GM21717 (cell line): ENCODE measurements around the gene VPS8.

Experiments
- ATAC-seq: cut with Tn5 transposase; IDR thresholded peaks from one replicate; pipeline ENCODE4 v1.9.1; 2021; ENCODE audit warnings: mild to moderate bottlenecking, moderate library complexity; ENCODE audit not compliant: unreplicated experiment

The VPS8 gene, protein sequence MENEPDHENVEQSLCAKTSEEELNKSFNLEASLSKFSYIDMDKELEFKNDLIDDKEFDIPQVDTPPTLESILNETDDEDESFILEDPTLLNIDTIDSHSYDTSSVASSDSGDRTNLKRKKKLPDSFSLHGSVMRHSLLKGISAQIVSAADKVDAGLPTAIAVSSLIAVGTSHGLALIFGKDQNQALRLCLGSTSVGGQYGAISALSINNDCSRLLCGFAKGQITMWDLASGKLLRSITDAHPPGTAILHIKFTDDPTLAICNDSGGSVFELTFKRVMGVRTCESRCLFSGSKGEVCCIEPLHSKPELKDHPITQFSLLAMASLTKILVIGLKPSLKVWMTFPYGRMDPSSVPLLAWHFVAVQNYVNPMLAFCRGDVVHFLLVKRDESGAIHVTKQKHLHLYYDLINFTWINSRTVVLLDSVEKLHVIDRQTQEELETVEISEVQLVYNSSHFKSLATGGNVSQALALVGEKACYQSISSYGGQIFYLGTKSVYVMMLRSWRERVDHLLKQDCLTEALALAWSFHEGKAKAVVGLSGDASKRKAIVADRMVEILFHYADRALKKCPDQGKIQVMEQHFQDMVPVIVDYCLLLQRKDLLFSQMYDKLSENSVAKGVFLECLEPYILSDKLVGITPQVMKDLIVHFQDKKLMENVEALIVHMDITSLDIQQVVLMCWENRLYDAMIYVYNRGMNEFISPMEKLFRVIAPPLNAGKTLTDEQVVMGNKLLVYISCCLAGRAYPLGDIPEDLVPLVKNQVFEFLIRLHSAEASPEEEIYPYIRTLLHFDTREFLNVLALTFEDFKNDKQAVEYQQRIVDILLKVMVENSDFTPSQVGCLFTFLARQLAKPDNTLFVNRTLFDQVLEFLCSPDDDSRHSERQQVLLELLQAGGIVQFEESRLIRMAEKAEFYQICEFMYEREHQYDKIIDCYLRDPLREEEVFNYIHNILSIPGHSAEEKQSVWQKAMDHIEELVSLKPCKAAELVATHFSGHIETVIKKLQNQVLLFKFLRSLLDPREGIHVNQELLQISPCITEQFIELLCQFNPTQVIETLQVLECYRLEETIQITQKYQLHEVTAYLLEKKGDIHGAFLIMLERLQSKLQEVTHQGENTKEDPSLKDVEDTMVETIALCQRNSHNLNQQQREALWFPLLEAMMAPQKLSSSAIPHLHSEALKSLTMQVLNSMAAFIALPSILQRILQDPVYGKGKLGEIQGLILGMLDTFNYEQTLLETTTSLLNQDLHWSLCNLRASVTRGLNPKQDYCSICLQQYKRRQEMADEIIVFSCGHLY (N-terminal part only)

DNA sequence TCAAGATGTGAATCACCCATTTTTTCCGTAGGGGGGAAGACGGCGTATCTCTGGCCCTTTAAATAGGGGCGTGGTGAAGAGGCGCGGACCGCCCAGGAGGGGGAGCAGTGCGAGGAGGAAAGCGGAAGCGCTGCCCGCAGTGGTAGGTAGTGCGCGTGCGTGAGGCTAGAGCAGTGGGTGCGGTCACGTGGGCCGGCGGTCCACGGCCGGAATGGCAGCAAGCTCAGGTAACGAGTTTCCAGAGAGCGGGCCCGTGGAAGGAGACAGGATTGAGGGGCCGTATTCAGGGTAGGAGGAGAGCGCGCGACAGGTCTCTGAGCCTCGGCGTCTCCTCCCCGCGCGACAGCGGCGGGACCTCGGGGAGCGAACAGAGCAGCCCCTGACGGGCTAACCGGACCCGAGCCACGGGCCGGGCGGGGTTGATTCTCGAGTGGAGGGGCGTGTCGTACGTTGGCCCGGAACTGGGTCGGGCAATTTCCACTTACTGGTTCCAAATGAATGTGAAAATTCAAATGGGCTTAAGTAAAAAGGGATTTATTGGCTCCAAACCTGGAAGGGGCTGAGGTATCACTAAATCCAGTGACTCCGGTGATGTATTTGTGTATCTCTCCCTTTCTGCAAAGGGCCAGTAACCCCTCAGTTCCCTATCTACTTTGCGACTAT is at the start of gene VPS8:
Gene VPS8 (plus strand): TSS at position 168 of the 663 bp plus-strand sequence. CDS start 12,467 bp downstream, outside the sequence.
- peak; percentile 89 for ATAC-seq

DNA sequence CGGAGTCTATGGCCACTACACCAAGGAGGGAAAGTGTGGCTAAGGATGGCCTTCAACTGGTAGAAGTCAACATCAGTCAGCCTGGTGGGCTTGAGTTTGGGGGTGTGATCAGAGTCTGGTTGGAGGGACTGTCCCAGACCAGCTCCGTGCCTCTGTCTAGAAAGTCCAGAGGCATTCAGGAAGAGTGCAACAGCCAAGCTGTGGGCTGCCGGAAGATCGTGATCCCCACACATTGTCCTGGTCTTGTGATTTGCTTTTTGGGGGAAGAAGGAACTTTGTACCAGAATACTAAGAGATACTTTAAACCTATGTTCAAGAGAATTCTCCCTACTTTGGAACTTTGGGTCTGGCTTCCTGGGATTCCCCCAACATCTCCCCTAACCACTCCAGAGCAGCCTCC is 47.8 kb upstream of the VPS8 start:
- ATAC-seq, result no peak

DNA sequence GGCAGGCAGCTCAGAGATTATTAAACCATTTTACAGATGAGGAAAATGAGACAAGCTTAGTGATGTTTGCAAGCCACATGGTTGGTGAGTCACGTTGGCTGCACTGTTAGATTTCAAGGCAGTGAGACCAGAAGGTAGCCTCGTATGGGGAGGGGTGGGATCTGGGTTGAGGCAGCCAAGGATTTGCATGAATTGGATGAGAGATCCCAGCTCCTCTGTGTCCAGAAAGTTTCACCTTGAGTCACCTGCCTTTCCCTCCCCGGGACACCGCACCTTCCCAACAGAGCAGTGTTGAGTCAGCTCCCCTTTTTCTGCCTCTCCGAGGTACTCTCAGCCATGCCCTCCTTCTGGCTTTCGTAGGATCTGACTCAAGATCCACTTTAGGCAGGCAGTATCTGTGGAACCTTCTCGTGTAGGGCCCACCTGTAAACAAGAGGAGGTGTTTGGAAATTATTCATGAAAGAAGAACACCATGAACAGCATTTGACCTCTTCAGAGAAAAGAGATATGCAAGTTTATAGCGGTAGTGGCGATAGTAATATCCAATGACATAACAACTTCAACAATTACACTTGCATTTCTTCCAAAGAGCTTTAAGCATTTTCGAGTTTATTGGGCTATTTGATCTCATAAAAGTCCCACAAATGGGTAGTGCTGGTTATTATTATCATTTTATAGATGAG is 46.8 kb upstream of the VPS8 start:
- no peak for ATAC-seq

DNA sequence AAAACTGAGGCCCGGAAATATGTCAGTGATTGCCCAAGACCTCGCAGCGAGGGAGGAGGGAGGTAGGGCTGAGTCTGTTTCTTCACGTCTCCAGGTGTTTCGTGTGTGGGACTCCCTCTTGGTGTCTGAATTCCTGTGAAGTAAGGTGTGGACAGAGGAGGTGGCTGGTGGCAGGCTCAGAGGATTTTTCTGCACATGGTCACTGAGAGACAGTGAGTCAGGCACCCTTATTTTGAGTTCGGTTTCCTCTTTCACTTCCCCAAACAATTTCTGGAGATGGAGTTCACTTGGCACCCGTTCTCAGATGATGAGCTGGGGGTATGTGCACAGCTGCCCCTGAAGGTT is 46.3 kb upstream of the VPS8 start:
- ATAC-seq, result no peak

DNA sequence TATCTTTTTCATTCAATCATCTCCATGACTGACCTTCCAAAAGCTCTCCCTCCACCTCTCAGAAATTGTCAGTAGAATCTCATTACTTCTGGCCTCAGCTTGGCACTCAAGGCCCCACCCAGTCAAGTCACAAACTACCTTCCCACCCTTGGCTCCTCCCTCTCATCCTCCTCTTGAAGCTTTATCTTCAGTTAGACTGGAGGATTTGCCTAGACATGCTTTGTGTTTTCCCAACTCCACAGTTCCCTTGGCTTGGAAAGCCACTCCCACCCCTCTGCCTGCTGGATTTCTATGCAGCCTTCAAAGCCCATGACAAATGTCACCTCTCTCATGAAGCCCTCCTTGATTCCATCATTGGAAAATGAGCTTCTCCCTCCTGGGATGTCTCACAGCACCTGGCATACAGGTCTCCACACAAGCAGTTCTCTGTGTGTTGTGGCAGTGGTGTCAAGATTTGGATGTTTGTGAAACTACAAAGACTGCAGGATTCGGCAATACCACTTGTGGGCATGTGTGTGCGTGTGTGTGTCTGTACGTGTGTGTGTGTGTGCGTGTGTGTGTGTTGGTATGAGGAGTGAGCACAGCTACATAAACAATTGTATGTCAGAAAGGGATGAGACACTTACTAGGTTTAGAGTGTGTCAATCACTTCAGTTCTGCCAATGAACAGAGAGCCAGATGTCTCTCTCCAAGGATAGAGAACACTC is 45.3 kb upstream of the VPS8 start:
- ATAC-seq, result no peak

DNA sequence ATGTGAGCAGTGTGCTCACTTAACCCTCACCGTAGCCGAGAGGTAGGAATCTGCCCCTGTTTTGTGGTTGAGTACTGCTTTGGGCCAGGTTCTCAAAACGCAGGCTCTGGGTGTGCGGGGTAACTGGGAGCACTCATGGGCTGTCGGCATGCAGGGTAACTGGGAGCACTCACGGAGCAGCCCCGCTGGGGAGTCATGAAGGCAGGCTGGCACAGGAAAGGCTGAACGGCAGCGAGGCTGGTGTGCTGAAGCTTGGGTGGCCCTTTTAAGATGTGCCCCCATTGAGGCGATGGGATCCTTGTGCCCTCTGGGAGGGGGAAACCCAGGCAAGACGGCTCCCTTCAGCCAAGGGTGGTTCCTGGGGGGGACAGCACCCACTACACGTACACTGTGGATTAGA is 44.6 kb upstream of the VPS8 start:
- no peak for ATAC-seq

DNA sequence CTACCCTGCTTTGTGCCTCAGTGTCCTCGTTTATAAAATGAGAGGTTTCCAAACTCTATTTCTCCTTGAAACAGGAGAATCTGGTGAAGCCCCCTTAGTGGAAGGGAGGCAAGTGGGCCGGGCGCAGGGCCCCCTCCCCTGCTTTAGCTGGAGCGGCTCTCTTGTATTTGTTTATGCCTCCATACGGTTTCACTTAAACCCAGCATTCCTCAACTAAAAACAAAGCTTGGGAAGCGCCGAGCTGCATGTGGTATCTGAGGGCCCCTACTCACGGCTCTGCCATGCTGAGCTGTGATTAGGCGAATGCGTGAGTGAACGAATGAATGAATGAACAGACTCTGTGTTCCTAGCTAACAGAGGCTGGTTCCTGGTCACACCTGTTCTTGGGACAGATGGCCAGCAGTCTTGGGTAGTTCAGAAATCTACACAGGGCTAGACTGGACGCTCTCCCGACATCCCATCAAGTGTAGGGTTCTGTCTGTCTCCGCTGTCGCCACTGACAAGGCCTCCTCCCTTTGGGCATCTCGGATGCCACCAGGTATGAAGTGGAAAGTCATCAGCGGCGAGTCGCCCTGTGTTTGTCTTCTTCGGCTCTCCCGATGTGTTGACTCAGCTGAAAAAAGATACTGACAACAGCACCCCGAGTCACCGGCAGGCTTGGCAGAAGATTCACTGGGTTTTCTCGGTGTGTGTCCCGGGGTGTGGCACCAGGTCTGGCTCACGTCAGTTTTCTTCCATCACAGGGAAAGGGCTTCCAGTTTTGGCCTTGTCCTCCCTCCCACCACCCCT is 42.4 kb upstream of the VPS8 start:
- ATAC-seq, result no peak

DNA sequence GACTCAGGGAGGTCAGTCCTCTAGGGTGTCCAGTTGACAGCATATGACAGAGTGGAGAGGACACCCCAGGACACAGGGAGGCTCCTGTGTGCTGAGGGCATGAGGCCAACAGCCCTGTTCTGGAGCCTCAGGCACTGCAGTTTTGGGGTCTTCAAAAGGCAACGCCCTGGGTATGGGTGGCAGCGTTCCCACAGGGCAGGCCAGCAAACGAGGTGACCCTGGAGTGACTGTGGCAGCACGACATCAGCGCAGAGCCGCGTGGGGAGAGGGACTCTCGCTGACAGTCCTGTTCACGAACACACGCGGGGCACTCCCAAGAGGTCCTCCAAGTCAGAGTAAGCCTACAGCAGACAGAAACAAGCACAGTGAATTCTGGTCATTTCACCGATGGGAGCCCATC is 41.4 kb upstream of the VPS8 start:
- no peak for ATAC-seq

DNA sequence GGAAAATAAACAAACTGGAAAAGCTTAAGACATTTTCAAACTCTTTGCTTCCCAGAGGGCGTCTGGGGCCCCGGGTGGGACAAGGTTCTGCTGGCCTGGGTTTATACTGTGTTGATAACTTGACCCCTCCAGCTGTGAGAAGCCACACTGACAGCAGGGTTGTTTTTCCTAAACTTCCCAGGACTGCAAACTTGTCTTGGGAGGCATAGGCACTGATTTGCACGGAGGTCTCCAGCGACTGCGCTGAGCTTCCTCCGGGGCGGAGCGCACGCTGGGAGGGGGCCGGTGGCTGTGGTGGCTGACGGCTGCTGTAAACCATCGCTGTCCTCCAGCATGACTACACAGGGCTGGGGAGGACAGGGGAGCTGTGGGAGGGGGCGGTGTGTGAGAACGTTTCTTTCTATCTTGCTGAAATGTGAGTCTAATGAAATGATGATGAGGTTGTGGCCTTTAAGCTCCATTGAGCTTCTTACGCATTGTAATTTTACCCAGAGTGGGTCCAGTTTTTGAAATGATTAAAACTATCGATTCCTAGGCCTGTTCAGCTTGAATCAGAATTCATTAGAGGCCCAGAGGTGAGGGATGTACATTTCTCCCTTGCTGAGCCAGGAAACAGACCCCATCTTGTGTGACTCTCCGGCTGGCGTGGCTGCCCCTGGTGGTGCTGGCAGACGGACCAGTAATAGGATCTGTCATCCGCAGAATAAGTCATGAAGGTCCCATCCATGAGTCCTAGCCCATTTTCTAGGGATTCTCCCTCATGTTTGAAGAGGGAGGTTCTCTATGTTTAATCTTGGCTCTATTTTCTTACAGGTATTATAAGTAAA is 40.5 kb upstream of the VPS8 start:
- ATAC-seq, result no peak

DNA sequence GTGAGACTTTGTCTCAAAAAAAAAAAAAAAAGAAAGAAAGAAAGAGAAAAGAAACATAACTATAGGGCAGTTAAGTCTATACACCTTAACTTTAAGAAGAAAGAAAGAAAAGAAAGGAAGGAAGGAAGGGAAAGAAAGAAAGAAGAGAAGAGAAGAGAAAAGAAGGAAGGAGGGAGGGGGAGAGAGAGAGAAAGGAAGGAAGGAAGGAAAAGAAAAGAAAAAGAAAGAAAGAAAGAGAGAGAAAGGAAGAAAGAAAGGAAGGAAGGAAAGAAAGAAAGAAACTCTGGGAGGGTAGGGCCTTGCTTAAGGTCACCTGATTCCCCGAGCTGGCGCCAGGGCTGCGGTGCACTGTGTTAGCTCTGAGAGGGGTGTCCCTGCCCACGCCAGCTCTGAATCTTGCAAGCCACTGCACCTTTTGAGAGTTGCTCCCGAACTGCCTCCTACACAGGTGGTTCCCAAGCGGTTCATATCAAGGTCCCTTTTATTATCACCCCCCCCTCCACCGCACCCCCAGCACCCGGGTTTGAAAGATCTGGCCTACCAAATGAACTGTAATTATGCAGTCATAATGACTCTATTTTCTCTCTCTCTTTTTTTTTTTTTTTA is 39.2 kb upstream of the VPS8 start:
- ATAC-seq, result no peak

DNA sequence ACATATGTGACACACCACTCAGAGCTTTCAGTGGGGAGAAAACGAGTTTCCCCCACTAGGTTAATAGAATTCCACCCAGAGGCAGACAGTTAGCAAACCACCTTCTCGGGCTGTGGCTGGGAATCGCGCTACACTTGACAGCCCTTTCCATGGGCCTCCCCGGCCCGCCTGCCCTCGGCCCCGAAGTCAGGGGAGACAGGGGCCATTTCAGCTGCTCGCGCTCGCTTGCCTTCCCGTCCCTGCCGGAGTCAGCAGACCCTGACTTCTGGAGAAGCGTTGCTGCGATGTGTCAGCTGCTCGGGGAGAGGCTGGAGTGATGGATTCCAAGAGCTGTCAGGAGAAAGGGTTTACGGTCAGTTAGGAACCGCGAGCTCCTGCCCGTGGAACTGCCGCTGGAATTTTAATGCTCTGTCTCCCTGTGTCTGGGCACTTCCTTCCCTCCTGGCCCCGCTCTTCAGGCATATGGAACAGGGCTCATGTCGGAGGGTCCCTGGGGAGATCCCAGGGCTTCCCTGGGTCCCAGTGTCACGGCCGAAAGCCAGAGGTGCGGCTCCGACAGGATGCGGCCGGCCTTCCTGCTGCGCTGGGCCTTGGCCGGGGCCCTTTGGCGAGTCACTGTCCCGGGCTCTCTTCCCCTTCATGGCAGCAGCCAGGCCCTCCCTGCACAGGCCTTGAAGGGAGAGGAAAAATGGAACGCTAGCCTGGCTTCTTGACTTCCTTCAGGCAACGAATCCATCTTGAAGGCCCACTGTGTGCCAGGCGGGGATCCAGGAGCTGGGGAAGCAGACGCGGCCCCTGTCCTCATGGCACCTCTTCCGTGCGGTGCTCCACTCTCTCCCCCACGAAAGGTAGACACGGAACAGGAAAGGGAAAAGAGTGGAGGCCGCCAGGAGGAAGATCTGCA is 38.4 kb upstream of the VPS8 start:
- no peak for ATAC-seq

DNA sequence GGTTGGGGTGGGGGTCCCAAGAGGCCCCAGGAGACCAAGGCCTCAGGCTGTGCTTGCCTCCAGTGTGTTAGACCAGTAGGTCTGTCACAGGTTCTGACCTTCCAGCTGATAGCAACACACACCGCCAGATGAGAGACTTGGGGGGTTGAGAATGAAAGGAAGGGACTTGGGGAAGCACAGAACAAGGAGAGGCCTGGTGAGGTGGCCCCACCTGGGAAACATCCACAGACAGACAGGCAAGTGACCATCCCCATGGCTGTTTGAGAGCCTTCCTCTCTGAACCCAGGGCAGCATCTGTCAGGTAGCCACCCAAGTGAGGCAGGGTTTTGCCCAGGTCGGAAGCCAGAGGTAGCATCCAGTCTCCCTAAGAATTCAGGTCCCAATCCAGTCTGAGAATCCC is 35.0 kb upstream of the VPS8 start:
- ATAC-seq, result no peak

DNA sequence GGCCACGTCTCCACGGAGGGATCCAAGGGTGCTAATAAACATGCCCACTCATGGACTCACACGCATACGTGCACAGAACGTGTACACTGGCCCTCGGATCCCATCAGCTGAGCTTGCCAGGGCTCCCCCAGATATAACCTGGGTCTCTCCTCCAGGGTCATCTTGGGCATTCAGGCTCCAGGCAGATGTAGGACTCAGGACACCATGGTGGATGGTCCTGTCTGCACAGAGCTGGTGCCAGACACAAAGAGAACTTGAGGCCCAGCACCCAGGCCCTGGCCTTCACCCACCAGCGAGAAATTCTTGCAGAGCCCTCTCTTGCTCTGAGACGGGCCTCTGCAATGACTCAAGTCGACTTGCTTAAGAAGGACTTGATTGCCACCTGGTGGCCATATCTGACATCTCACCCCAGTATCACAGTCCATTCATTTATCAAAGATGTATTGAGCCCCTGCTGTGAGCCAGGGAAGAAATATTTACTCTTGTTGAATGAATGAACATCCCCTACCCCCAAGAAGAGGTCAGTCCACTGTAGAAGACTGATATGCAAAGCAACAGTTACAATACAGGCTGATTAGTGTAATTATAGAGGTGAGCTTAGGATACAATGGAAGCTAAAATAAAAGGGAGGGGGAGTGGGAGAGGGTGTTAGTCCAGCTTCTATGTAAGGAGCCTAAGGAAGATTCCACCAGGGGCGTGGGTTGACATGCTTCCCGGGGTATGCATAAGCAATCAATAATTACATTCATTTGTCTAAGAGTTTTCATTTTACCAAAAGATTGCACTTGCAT is 34.2 kb upstream of the VPS8 start:
- no peak for ATAC-seq

DNA sequence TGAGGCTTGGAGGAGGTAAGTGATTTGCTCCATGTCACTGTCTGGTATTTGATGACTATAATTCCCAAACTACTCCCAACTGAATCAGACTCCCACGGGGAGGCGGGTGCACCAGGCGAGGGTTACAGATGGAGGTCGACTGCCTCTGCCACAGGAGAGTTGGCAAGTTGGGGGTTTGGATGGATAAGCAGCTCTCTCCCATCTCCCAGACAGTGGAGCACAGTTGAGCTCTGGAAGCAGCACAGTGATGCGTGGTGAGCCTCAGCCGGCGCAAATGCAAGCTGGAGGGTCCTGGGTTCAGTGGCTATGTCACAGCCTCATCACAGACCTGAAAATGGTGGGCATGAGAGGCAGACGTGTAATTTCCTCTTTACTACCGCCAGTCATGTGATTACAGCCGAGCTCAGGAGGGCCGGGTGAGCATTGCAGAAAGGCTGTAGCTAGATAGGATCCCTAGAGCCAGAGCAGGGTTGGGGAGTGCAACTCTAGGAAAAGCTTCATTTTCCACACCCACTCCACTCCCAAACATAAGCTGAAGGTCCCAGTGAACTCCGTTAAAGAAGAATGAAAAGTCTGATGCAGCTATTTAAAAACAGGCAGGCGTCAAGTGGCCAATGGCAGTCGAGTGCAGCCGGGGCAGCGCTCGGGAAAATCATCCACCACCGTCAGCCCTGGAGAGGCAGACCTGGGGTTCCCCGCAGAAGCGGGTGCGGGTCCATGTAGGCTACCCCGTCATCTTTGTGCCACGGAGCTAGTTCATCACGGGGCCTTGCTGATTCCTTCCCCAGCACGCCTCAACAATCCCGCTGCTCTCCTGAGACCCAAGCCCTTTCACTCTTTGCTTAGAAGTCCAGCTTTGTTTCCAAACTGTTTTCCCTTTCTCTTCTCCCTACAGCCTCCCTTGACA is 33.3 kb upstream of the VPS8 start:
- ATAC-seq, result no peak
